Activated naive CD8-positive, alpha-beta T cell (primary cell): ENCODE measurements around the gene ADAM10.

ENCODE experiments used
- H3K27ac Mint-ChIP-seq: one replicate; pipeline ENCODE4 v1.8.0; 2021; ENCODE audit warnings: mixed read lengths
- H3K27me3 Mint-ChIP-seq: one replicate; pipeline ENCODE4 v1.8.0; 2021; ENCODE audit warnings: mixed read lengths
- H3K36me3 Mint-ChIP-seq: one replicate; pipeline ENCODE4 v1.8.0; 2021; ENCODE audit warnings: mixed read lengths
- H3K4me1 Mint-ChIP-seq: one replicate; pipeline ENCODE4 v1.8.0; 2021; ENCODE audit warnings: low read depth, mixed read lengths
- H3K4me3 Mint-ChIP-seq: one replicate; pipeline ENCODE4 v1.8.0; 2021; ENCODE audit warnings: mild to moderate bottlenecking, mixed read lengths
- H3K9me3 Mint-ChIP-seq: one replicate; pipeline ENCODE4 v1.8.0; 2021; ENCODE audit warnings: low read depth, mixed read lengths

Gene ADAM10

DNA sequence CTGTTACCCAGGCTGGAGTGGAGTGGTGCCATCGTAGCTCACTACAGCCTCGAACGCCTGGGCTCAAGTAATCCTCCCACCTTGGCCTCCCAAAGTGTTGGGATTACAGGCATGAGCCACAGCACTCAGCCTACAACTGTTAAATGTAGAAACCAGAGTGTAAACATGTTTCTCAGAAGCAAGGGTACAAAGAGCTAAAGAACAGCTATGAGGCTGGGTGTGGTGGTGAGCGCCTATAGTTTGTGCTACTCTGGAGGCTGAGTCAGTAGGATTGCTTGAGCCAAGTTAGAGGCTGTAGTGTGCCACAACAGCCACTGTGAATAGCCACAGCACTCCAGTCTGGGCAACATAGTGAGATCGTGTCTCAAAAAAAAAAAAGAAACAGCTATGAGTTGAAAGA, 16.8 kb upstream of the ADAM10 start:
- H3K36me3 Mint-ChIP-seq = peaks cover 2% of the 10 kb centered on the region
- H3K4me1 Mint-ChIP-seq = peaks cover 14% of the 10 kb centered on the region
- H3K9me3 Mint-ChIP-seq = peaks cover 5% of the 10 kb centered on the region
- H3K4me3 Mint-ChIP-seq = no peak overlapping the region
- H3K27me3 Mint-ChIP-seq = no peaks in the 10 kb centered on the region
- no peak overlapping the region for H3K27ac Mint-ChIP-seq

DNA sequence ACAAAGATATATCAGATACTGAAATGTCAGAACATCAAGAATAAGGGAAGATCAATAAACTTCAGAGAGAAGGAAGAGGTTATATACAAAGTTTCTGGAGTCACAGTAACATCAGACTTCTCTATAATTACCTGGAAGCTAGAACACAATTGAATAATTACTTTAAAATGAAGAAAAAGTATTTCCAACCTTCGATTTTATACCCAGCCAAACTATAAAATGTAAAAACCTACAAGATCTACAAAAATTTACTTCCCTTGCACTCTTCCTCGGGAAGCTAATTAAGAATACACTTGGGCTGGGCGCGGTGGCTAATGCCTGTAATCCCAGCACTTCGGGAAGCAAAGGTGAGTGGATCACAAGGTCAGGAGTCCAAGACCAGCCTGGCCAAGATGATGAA, 15.0 kb upstream of the ADAM10 start:
- Mint-ChIP-seq H3K27ac (no peak overlapping the region), H3K27me3 (no peaks in the 10 kb centered on the region), H3K4me3 (no peak overlapping the region), H3K36me3 (peaks cover 2% of the 10 kb centered on the region), H3K4me1 (peaks cover 6% of the 10 kb centered on the region), H3K9me3 (peaks cover 5% of the 10 kb centered on the region)

DNA sequence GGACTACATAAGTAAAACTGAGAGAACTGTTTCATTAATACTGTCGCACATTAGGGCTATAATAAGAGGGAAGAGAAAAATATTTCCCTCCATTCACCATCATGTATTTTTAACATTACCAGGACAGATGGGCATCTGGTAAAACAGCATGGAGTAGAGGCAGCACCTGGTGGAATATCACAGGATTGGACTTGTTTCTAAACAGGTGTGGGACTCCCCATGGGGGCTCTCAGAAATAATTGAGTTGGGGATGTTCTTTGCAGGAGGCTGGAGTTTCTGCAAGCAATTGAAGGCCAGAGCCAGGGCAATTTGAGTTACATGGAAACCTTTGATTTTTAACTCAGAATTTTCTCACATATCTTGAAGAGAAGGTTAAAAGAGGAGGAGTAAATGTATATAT, 13.2 kb upstream of the ADAM10 start:
- H3K4me1 Mint-ChIP-seq = no peaks in the 10 kb centered on the region
- peaks cover 5% of the 10 kb centered on the region for H3K9me3 Mint-ChIP-seq
- no peaks in the 10 kb centered on the region for H3K27me3 Mint-ChIP-seq
- H3K27ac Mint-ChIP-seq = no peak overlapping the region
- no peak overlapping the region for H3K4me3 Mint-ChIP-seq
- H3K36me3 Mint-ChIP-seq = peaks cover 2% of the 10 kb centered on the region

DNA sequence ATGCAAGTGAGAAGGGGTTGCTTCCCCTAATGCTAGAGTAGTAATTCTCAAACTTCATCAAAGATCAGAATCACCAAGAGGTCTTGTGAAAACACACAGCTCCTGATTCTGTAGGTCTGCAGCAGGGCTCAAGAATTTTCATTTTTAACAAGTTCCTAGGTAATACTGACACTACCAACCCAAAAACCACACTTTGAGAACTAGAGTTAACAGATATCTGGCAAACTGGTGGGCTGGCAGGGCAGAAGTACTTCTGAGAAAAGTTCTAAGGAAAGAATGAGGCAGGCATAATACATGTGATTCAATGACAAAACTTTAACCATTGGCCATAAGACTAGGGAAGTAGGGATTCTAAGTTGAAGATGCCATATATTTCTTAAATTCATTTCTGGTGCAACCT, 12.8 kb upstream of the ADAM10 start:
- Mint-ChIP-seq H3K4me3 (no peak overlapping the region), H3K9me3 (peaks cover 5% of the 10 kb centered on the region), H3K27ac (no peak overlapping the region), H3K4me1 (no peaks in the 10 kb centered on the region), H3K36me3 (peaks cover 2% of the 10 kb centered on the region), H3K27me3 (no peaks in the 10 kb centered on the region)

DNA sequence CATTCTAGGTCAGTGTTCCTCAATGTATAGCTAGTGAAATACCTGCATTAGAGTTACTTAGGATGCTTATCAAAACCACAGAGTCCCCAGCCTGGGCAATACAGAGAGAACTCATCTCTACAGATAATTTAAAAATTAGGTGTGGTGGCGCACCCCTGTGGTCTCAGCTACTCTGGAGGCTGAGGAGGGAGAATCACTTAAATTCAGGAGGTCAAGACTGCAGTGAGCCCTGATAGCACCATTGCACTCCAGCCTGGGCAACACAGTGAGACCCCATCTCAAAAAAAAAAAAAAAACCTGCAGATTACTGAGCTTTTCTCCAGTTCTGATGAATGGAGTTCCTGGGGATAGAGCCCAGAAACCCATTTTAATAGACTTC, 11.5 kb upstream of the ADAM10 start:
- Mint-ChIP-seq H3K4me1 (no peaks in the 10 kb centered on the region), H3K4me3 (no peak overlapping the region), H3K9me3 (peaks cover 5% of the 10 kb centered on the region), H3K27ac (no peak overlapping the region), H3K36me3 (peaks cover 2% of the 10 kb centered on the region), H3K27me3 (no peaks in the 10 kb centered on the region)

DNA sequence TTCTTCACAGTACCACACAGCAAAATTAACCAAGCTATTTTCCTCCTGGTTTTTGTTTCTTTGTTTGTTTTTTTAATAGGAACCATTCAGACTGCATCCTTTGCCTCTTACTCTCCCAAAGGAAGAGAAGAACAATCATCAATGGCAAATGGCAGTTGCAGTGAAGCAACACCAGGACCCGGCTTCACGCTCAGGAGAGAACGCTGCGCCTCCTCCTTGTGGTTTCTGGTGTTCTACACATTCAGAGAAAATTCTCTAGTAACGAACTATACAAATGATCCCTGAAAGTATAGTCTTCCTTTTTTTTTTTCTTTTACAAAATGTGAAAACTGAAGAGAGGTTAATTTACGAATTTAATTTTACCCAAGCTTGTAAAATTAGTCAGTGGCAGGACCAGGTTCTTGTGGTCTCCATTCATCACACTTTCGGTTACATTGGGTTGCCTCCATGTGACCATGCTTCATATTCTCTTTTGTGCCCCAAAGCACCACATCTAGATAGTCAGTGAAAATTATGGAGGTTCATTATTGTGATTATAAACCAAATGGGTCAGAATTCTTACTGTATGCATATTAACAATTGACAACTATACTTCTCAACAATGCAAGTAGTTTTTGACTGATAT, 11.0 kb upstream of the ADAM10 start:
- H3K4me1 Mint-ChIP-seq = no peaks in the 10 kb centered on the region
- H3K4me3 Mint-ChIP-seq = no peak overlapping the region
- H3K9me3 Mint-ChIP-seq = peaks cover 5% of the 10 kb centered on the region
- H3K36me3 Mint-ChIP-seq = peaks cover 2% of the 10 kb centered on the region
- H3K27me3 Mint-ChIP-seq = no peaks in the 10 kb centered on the region
- H3K27ac Mint-ChIP-seq = no peak overlapping the region

DNA sequence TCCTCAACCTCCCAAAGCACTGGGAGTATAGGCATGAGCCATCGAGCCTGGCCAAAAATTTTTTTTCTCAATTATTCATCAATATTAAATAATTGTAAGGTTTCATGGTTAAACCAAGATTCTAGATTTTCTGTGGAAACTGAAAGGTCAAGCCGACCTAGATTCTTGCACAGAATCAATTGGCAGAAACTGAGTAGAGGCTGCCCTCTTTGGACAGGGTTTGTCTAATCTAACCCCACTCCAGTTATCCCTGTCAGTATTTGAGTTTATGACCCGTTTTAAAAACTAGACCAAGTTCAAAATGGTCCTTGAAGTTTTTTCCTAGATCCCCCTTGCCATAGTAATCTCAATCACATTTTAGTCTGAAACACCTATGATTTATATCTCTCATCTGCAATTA, 8.6 kb upstream of the ADAM10 start:
- no peaks in the 10 kb centered on the region for H3K4me1 Mint-ChIP-seq
- no peak overlapping the region for H3K27ac Mint-ChIP-seq

DNA sequence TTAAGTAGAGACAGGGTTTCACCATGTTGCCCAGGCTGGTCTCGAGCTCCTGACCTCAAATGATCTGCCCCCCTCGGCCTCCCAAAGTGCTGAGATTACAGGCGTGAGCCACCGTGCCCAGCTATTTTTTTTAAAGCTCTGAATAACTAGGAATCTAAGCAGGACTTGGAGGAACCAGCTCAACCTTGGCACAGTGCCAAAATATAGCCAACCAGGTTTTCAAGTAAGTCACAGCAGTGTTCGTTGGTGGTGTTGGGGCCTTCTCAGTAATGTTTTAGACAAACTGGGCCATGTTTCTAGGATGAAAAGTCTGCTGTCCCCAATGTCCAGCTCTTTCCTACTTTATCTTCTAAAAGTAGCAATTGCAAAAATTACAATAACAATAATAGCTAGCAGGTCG, 6.4 kb upstream of the ADAM10 start:
- Mint-ChIP-seq H3K9me3 (no peaks in the 10 kb centered on the region), H3K4me3 (no peak overlapping the region), H3K36me3 (no peaks in the 10 kb centered on the region), H3K27me3 (no peaks in the 10 kb centered on the region), H3K4me1 (no peaks in the 10 kb centered on the region), H3K27ac (no peak overlapping the region)

More for the DNA sequence above, 8.6 kb upstream of the ADAM10 start:
- no peaks in the 10 kb centered on the region for H3K9me3 Mint-ChIP-seq
- no peaks in the 10 kb centered on the region for H3K36me3 Mint-ChIP-seq
- no peak overlapping the region for H3K4me3 Mint-ChIP-seq
- H3K27me3 Mint-ChIP-seq = no peaks in the 10 kb centered on the region

DNA sequence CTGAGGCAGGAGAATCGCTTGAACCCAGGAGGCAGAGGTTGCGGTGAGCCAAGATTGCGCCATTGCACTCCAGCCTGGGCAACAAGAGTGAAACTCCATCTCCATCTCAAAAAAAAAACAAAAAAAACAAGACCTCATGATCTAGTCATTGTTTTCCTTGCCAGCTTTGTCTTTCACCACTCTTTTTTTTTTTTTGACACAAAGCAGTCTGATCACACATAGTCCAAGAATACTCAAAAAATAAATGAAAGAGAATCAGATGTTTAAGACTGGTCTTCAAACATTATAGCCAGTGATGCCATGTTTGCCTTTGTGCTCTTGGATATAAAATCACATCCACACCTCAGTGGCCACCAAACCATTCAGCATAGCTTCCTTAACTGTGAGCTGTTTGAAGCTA, 5.8 kb upstream of the ADAM10 start:
- H3K27me3 Mint-ChIP-seq = no peaks in the 10 kb centered on the region
- no peaks in the 10 kb centered on the region for H3K9me3 Mint-ChIP-seq
- H3K4me3 Mint-ChIP-seq = no peak overlapping the region
- H3K4me1 Mint-ChIP-seq = peaks cover 2% of the 10 kb centered on the region
- no peaks in the 10 kb centered on the region for H3K36me3 Mint-ChIP-seq
- H3K27ac Mint-ChIP-seq = no peak overlapping the region

DNA sequence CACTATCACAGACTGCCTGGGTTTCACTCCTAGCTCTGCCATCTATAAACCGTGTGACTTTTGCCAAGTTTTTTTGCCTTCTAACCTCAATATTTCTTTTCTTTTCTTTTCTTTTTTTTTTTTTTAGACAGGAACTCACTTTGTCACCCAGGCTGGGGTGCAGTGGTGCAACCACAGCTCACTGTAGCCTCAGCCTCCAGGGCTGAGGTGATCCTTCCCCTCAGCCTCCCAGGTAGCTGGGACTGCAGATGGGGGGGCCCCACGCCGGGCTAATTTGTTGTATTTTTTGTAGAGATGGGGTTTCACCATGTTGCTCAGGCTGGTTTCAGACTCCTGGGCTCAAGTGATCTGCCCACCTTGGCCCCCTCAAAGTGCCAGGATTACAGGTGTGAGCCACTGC, 3.2 kb upstream of the ADAM10 start:
- Mint-ChIP-seq H3K27ac (no peak overlapping the region), H3K4me3 (no peak overlapping the region), H3K4me1 (peaks cover 15% of the 10 kb centered on the region), H3K36me3 (no peaks in the 10 kb centered on the region), H3K9me3 (no peaks in the 10 kb centered on the region), H3K27me3 (no peaks in the 10 kb centered on the region)

DNA sequence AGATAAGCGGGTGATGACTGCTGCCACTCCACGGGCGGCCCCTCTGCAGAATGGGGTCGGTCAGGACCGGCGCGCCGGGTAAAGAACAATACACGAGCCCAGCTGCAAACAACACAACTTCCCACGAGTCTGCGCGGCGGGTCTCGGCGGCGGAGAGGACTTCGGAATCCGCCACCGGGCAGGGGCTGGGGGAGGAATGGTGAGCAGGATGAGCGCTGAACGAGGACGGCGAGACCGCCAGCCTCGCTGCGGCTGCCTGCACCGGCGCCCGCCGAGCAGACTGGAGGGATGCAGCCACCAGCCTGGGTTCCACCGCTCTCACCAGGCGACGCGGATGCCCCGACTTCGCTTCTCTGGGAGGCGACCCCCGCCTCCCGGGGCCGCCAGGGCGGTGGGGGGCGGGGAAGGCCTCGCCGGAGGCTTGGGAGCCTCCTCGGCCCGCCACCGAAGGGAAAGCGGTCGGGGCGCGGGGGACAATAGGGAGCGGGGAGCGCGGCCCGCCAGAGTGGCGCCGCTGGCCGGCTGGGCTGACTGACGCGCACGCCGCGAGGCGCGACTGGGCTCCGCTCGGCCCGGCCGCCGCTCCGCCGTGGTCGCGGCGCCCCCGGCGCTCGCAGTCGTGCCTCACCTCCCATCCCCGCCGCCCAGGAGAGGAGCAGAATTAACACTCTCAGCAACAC, 515 bp downstream of the ADAM10 start:
- Mint-ChIP-seq H3K4me3 (peak overlapping the region; percentile 98), H3K27me3 (no peaks in the 10 kb centered on the region), H3K36me3 (no peaks in the 10 kb centered on the region), H3K9me3 (no peaks in the 10 kb centered on the region), H3K27ac (peak overlapping the region; percentile 87), H3K4me1 (peaks cover 42% of the 10 kb centered on the region)

DNA sequence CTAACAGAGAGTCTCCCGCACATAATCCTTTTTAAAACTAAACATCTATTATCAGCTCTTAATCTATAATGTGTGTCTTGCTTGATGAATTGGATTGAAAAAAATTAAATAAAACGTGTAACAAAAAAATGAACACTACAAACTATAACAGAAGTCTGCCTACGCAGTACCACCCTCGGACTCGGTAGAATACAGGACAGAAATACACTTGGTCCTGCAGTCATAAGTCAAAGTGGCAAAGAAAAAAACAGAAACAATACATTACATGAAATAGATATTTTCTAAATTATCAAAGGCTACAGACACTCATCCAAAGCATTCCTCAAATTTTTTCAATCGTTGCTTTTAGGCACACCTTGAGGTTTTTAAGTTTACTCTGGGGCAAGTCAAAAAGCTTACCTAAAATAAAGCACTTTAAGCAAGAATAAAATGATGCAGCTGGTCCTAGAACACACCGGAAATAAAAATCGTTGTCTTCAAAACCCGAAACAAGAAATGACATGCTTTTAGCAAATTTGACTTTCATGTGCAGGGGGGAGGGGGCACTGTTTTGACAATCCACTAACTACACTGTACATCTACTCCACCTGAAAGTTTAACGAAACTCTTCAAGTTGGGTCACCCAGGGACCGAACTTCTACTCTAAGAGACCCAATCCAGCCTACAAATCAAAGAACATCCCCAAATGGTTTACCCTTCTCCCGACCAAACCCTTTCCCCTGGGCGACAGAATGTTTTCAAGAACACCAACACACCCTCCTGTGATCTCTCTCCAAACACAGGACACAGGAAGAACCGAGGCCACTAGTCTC, 1.3 kb downstream of the ADAM10 start:
- H3K27me3 Mint-ChIP-seq = no peaks in the 10 kb centered on the region
- peak overlapping the region; percentile 87 for H3K27ac Mint-ChIP-seq
- no peaks in the 10 kb centered on the region for H3K36me3 Mint-ChIP-seq
- H3K9me3 Mint-ChIP-seq = no peaks in the 10 kb centered on the region
- peaks cover 47% of the 10 kb centered on the region for H3K4me1 Mint-ChIP-seq
- peak overlapping the region; percentile 98 for H3K4me3 Mint-ChIP-seq

DNA sequence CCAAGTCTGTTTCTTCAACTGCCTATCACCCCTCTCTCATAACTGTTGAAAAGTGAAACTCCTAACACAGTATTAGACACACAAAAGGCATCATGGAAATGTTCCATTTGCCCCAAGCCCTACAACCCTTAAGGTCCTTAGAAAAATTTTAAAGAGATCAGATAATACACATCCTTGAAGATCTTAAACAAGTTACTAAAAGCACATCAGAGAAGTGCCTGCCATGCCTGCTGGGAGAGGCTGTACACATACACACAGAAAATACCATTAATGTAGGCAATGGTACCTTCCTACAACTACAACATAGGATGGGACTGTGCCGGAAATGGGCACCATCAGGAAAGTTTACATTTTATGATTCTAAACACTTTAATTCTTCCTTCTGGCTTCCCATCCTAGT, 3.3 kb downstream of the ADAM10 start:
- peak overlapping the region; percentile 67 for H3K4me3 Mint-ChIP-seq
- peaks cover 68% of the 10 kb centered on the region for H3K4me1 Mint-ChIP-seq
- H3K27ac Mint-ChIP-seq = no peak overlapping the region
- no peaks in the 10 kb centered on the region for H3K27me3 Mint-ChIP-seq
- no peaks in the 10 kb centered on the region for H3K9me3 Mint-ChIP-seq
- H3K36me3 Mint-ChIP-seq = no peaks in the 10 kb centered on the region

DNA sequence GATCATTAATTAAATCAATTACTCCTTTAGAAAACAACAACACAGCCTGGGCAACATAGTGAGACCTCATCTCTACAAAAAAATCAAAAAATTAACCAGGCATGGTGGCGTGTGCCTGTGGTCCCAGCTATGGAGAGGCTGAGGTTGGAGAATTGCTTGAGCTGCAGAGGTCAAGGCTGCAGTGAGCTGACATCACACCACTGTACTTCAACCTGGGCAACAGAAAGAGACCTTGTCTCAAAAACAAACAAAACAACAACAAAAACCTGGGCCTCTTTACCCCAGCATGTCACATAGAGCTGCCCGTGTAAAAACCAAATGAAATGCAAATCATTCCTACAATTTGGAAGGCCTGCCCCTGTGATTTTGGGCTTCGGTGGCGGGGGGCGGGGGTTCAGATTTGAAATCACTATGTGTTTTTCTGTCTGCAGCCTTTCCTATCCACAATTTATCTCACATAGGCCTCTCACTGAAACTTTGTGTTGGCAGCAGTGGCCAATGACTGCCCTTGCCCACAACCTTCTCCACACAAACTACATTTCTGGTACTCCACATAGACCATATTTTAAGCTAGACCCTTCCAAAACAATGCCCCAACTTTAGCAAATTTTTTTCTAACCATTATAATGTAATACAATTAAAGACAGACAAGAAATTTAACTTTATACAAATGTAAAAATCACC, 6.5 kb downstream of the ADAM10 start:
- Mint-ChIP-seq H3K4me1 (peaks cover 73% of the 10 kb centered on the region), H3K36me3 (no peaks in the 10 kb centered on the region), H3K27me3 (no peaks in the 10 kb centered on the region), H3K9me3 (no peaks in the 10 kb centered on the region), H3K27ac (peak overlapping the region; percentile 17), H3K4me3 (no peak overlapping the region)
